Right atrium auricular region (tissue), 2 donors: ENCODE results near the gene TSPAN18. TPM values are rescaled to one million over a fixed set of nuclear protein-coding genes. Genes with fewer than 3 reads are reported as not detected.

ENCODE experiments used
- DNase-seq: peaks from one replicate; pipeline ENCODE4 v3.0.0-alpha.2; 2019; ENCODE audit warnings: low spot score
- H3K27ac ChIP-seq, 2 donors: fragments of 200-600 bp; sonication (generic); 1 replicate in 1 of 2; 2 replicates in 1 of 2; pipeline ENCODE4 v1.5.1; 2016 to 2019
- H3K27me3 ChIP-seq, 2 donors: fragments of 200-600 bp; sonication (generic); one replicate each; pipeline versions ENCODE4 v1.5.1 to v1.6.0; 2017 to 2019
- H3K36me3 ChIP-seq: fragments of 200-600 bp; sonication (generic); one replicate; pipeline ENCODE4 v1.5.1; 2016
- H3K4me1 ChIP-seq, 2 donors: fragments of 200-600 bp; sonication (generic); one replicate each; pipeline versions ENCODE4 v1.5.1 to v1.6.0; 2017 to 2019
- H3K4me3 ChIP-seq, 2 donors: fragments of 200-600 bp; sonication (generic); 1 replicate in 1 of 2; 2 replicates in 1 of 2; pipeline ENCODE4 v1.5.1; 2017 to 2019; ENCODE audit warnings: mild to moderate bottlenecking in 1 of 2, moderate library complexity in 1 of 2
- H3K9me3 ChIP-seq, 2 donors: fragments of 200-600 bp; sonication (generic); one replicate each; pipeline ENCODE4 v1.5.1; 2019
- CTCF ChIP-seq, 2 donors: fragments of 200-600 bp; sonication (generic); IDR thresholded peaks; one replicate each; pipeline ENCODE4 v1.5.1; 2019; ENCODE audit warnings: antibody characterized with exemption in 2 of 2
- total RNA-seq, 2 donors: library from RNA; depleted of rRNA; stranded (reverse); fragments of >200 nt; gene quantifications; one replicate each; pipeline ENCODE4 v1.1.0, GENCODE V29; 2016

Gene TSPAN18
- total RNA-seq, 2 donors from 2014 or later, result 76.3 to 79.3 TPM

GRCh38 chr11:44883277-44883676, 156.5 kb downstream of the TSPAN18 start:
- peaks cover 0 to 52% of the 10 kb centered on the region in 2 donors for H3K4me1 ChIP-seq
- H3K9me3 ChIP-seq, result no peaks in the 10 kb centered on the region
- H3K4me3 ChIP-seq, result no peak overlapping the region
- peak overlapping the region in 1 of 2 donors; percentile 25 for H3K27ac ChIP-seq
- H3K36me3 ChIP-seq, result no peaks in the 10 kb centered on the region
- no peaks in the 10 kb centered on the region for H3K27me3 ChIP-seq
- no peak for TF ChIP-seq CTCF (IDR thresholded peaks at IDR 0.05)
- DNase-seq, result no peak

- Histone ChIP-seq H3K4me1 (peaks cover 0 to 50% of the 10 kb centered on the region in 2 donors), H3K27ac (peak overlapping the region in 1 of 2 donors; percentile 12), H3K9me3 (no peaks in the 10 kb centered on the region), H3K27me3 (no peaks in the 10 kb centered on the region), H3K4me3 (no peak overlapping the region), H3K36me3 (no peaks in the 10 kb centered on the region)
- TF ChIP-seq CTCF (IDR thresholded peaks at IDR 0.05), result no peak
- no peak for DNase-seq
Observed at GRCh38 chr11:44884056-44884455, 157.3 kb downstream of the TSPAN18 start.

- H3K36me3 ChIP-seq, result no peaks in the 10 kb centered on the region
- no peak for DNase-seq
- peaks cover 0 to 50% of the 10 kb centered on the region in 2 donors for H3K4me1 ChIP-seq
- no peaks in the 10 kb centered on the region for H3K9me3 ChIP-seq
- no peak overlapping the region for H3K4me3 ChIP-seq
- H3K27me3 ChIP-seq, result no peaks in the 10 kb centered on the region
- H3K27ac ChIP-seq, result no peak overlapping the region
- TF ChIP-seq CTCF (IDR thresholded peaks at IDR 0.05), result no peak
Observed at GRCh38 chr11:44885065-44885810, 158.5 kb downstream of the TSPAN18 start.

- peak overlapping the region in 1 of 2 donors; percentile 3 for H3K27ac ChIP-seq
- no peak overlapping the region for H3K4me3 ChIP-seq
- no peak for DNase-seq
- H3K36me3 ChIP-seq, result no peaks in the 10 kb centered on the region
- H3K4me1 ChIP-seq, result peaks cover 0 to 50% of the 10 kb centered on the region in 2 donors
- H3K27me3 ChIP-seq, result no peaks in the 10 kb centered on the region
- no peaks in the 10 kb centered on the region for H3K9me3 ChIP-seq
- TF ChIP-seq CTCF (IDR thresholded peaks at IDR 0.05), result no peak
Observed at GRCh38 chr11:44885919-44886789, 159.4 kb downstream of the TSPAN18 start.

DNA sequence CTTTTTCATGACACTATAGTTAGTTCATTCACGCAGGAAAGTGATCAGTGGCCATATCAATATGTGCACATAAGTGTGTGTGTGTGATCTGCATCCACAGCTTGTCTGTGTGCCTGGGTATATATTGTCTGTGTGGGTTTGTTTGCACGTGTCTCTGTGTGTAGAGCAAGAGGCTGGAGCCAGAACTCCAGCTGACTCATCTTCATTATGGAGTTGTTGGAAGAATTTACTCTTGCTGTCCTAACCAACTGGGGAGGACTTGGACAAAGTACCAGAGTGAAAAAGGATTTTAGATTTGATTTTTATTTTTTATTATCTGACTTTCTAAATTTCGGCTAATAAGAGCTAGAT, 160.0 kb downstream of the TSPAN18 start:
- Histone ChIP-seq H3K27ac (peak overlapping the region in 1 of 2 donors; percentile 34), H3K4me3 (no peak overlapping the region), H3K27me3 (no peaks in the 10 kb centered on the region), H3K9me3 (no peaks in the 10 kb centered on the region), H3K36me3 (no peaks in the 10 kb centered on the region), H3K4me1 (peaks cover 0 to 53% of the 10 kb centered on the region in 2 donors)
- DNase-seq, result no peak
- TF ChIP-seq CTCF (IDR thresholded peaks at IDR 0.05), result no peak
